Vagina (tissue), 2 donors: ENCODE measurements around the gene CHD6.
A peak's percentile ranks its signal among the peaks of the same experiment; 100 is the strongest.

Experiments used
- CTCF ChIP-seq, 3 experiments: fragments of 450-650 bp in 2 of 3; fragments of 200-600 bp in 1 of 3; sonication (generic) in 1 of 3; IDR thresholded peaks; one replicate each; pipeline ENCODE4 v1.5.1; 2017 to 2019; ENCODE audit warnings: antibody characterized with exemption in 3 of 3, mild to moderate bottlenecking in 2 of 3, moderate library complexity in 2 of 3
- POLR2A ChIP-seq, 2 donors: fragments of 450-650 bp; IDR thresholded peaks; one replicate each; pipeline ENCODE4 v1.6.1; 2017; ENCODE audit warnings: antibody characterized with exemption in 2 of 2, mild to moderate bottlenecking in 2 of 2, moderate library complexity in 2 of 2
- POLR2AphosphoS5 ChIP-seq, 2 donors: sonication (generic); formaldehyde crosslinking; IDR thresholded peaks; one replicate each; pipeline ENCODE4 v1.9.0; 2017; ENCODE audit warnings: antibody characterized with exemption in 2 of 2, mild to moderate bottlenecking in 2 of 2, low read depth in 1 of 2; ENCODE audit not compliant: insufficient read depth in 1 of 2

GRCh38 chr20:41392871-41393704 lies 225.1 kb downstream of the CHD6 start:
- TF ChIP-seq CTCF (IDR thresholded peaks at IDR 0.05) (no peak), POLR2A (IDR thresholded peaks at IDR 0.05) (no peak), POLR2AphosphoS5 (IDR thresholded peaks at IDR 0.05; ENCODE audit: insufficient read depth in 1 of 2, low read depth in 1 of 2) (peak; percentile 58 to 82)
